GM13976 (cell line): Measurements from ENCODE around the gene RNASET2.

ENCODE experiments used
- DNase-seq: peaks from one replicate; pipeline ENCODE4 v3.0.0; 2012; ENCODE audit warnings: low spot score
- CTCF ChIP-seq: IDR thresholded peaks from 2 replicates; pipeline ENCODE4 v1.5.1; 2012; ENCODE audit warnings: borderline replicate concordance, mild to moderate bottlenecking; ENCODE audit not compliant: insufficient read depth; ENCODE audit errors: extremely low read depth, missing control alignments, control extremely low read depth
- in situ Hi-C: fragments of 300-500 bp; cut with MboI; formaldehyde crosslinking; loops from one replicate; pipeline ENCODE4 v1.12.0; 2022; ENCODE audit warnings: low sequenced_read_pairs, mixed read lengths, inconsistent platforms; ENCODE audit not compliant: unreplicated experiment

The RNASET2 gene

DNA sequence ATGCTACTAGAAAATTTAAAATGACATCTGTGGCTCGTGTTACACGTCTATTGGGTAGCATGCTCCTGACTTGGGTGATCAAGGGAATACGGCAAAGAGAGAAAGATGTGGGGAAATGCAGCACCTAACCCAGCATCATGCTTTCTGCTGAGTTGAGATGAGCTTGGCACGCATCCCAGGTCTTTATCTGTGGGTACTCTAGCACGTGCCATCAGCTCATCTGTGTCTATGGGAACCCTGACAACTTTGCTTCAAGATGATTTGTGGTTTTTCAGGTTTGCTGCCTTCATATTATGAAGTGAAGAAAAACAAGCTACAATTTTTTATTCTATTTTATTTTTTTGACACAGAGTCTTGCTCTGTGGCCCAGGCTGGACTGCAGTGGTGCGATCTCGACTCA is 21.0 kb downstream of the RNASET2 start:
- DNase-seq: peak; percentile 8
- no peak for TF ChIP-seq CTCF
- in situ Hi-C loops: no loop called here

DNA sequence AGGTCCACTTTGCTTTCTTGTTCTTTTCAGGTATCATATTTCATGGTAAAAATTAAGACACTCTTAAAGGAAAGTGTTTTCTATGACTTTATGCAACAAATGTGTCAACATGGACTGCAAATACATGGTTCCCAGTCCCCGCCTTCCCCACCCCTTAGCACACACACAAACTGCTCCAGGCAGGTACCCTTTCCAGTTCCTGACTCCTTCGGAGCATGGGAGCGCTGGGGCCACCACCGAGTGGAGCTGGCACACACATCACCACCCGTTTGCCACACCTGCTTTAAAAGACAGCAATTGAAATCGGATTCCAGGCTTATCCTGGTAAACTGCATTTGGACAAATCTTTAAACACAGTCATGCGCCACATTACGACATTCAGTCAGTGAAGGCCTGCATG is 22.2 kb downstream of the RNASET2 start:
- in situ Hi-C loops: no loop called here
- no peak for TF ChIP-seq CTCF
- DNase-seq: peak; percentile 2

GRCh38 chr6:166933396-166933795 is 23.0 kb downstream of the RNASET2 start:
- DNase-seq: no peak
- in situ Hi-C loops: no loop called here
- no peak for TF ChIP-seq CTCF

DNA sequence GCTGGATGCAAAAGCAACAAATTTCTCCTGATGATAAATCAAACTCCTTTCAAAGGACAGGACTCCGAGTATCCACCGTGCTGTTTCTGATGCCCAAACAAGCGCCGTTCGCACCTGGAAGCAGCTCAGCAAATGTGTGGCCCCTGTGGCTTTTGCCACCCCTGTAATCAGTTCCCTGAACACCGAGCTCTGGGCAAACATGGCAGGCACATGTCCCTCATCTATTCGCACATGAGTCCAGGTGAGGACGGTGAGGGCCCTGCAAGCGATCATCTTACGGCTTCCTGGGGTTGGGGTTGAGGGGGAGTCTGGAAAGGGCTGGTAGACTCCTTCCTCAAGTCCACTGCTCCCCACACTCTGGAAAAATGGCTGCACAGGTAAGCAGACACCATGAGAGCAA is 23.7 kb downstream of the RNASET2 start:
- no peak for TF ChIP-seq CTCF
- peak; percentile 10 for DNase-seq
- in situ Hi-C loops: no loop called here

DNA sequence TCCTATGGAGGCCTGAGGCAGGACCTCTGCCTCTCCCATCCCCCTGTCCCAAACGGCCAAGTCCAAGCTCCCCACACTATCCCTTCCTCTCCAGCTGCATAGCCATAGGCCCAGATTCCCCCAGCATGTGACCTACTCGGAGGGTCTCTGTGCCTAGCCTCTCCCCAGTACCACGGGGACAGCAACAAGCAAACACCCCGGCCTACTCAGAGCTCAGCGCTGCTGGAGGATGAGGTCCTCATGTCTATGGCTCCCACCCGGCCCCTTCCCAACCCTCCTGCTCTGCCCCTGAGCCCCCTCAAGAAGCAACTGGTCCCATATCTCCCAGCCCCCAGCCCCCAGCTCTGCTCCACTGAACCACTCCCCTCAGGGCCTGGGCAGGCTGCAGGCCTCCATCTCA is 24.2 kb downstream of the RNASET2 start:
- in situ Hi-C loops: no loop called here
- no peak for TF ChIP-seq CTCF
- peak; percentile 12 for DNase-seq

DNA sequence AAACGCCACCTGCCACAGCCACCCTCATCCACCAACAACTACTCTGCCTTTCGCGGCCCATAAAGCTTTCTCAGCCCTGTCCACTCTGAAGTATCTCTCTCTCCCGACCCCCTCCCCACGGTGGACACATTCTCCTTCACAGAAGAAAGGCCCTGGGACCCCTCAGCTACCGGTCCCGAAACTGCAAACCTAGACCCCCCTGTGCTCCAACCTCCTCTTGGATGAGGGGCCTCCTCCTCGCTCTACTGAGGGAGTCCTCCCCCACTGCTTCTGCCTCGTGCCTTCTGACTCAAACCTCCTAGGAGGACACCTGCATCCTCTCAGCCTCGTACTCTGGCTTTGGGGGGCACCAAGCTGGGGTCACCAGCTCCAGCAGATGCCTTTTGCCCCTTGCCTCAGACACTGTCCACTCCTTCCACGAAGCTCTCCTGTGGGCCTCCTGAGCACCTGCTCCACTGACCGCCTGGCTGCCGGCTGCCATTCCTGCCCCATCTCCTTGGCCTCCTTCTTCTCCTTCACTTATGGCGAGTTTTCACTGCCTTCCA is 24.9 kb downstream of the RNASET2 start:
- TF ChIP-seq CTCF: no peak
- in situ Hi-C loops: no loop called here
- DNase-seq: no peak
